ENCODE measurements around the gene ZBTB46. TPM values are rescaled to one million over a fixed set of nuclear protein-coding genes. Genes with fewer than 3 reads are reported as not detected.
A peak's percentile ranks its signal among the peaks of the same experiment; 100 is the strongest.

The ZBTB46 gene
- total and polyA plus RNA-seq, 2 experiments from 2014 or later: 2.0 to 4.0 TPM

DNA sequence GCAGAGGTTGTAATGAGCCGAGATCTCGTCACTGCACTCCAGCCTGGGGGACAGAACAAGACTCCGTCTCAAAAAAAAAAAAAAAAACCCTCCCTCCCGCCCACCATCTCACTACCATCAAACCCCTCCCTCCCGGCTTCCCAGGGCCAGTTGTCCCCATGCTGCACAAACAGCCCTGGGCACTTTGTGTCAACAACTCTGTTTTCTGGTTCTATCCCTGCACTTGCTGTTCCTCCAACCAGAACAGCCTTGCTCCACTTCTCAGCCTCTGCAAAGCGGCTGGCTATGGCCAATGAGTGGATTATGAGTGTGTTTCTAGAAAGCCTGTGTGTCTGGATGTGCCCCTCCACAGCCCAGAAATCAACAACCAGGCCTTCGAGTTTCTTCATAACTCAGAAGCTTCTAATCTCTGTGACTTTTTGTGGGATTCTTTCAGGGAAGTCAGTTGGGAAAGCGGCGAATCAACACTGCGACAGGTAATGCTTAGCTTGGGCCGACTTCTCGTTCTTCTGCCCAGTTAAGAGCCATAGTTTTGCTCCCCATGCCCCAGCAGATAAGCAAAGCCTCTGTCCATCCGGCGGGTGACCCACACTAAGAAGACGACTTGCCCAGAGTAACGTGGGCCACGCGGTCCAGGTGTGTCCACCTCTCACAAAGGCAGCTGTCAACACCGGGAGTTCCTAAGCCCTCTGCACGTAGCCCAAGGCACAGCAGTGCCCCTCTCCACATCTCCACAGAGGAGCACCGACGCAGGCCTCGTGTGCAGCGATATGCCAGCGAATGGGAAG lies 5.5 kb downstream of the ZBTB46 start:
- peaks cover 15% of the 10 kb centered on the region for H3K79me2 ChIP-seq
- no peak overlapping the region for H3K4me3 ChIP-seq
- DNase-seq (ENCODE audit: low spot score): no peak
- H3K4me1 ChIP-seq (ENCODE audit: insufficient read depth): no peaks in the 10 kb centered on the region
- no peak overlapping the region for H3K4me2 ChIP-seq
- no peaks in the 10 kb centered on the region for H4K20me1 ChIP-seq (ENCODE audit: insufficient read depth, poor library complexity, severe bottlenecking)
- H3K9me2 ChIP-seq (replicated peaks; ENCODE audit: insufficient read depth): no peaks in the 10 kb centered on the region
- H3K36me3 ChIP-seq (replicated peaks; ENCODE audit: insufficient read depth, low read depth): no peaks in the 10 kb centered on the region
- H3K27me3 ChIP-seq: peaks cover 17% of the 10 kb centered on the region
- WGBS (ENCODE audit: low lambda C conversion rate, missing lambda C conversion rate): 85% methylated on average over 21 of the region's 25 CpGs
- TF ChIP-seq CTCF (IDR thresholded peaks at IDR 0.05; ENCODE audit: poor library complexity) (no peak), EZH2 (IDR thresholded peaks at IDR 0.05; ENCODE audit: borderline replicate concordance) (no peak), EZH2phosphoT487 (IDR thresholded peaks at IDR 0.05; ENCODE audit: low read depth, severe bottlenecking, unreplicated experiment) (no peak)
- H2AFZ ChIP-seq: no peak overlapping the region
- no peaks in the 10 kb centered on the region for H3K9me3 ChIP-seq (ENCODE audit: low read depth)
- H3K27ac ChIP-seq: no peak overlapping the region

GRCh38 chr20:63823691-63824311 lies 7.3 kb downstream of the ZBTB46 start:
- Histone ChIP-seq H3K4me2 (peak overlapping the region; percentile 44), H3K79me2 (peaks cover 13% of the 10 kb centered on the region), H3K4me1 (ENCODE audit: insufficient read depth) (no peaks in the 10 kb centered on the region), H3K27me3 (peaks cover 5% of the 10 kb centered on the region), H3K36me3 (replicated peaks; ENCODE audit: insufficient read depth, low read depth) (no peaks in the 10 kb centered on the region), H3K4me3 (no peak overlapping the region), H3K9me3 (ENCODE audit: low read depth) (no peaks in the 10 kb centered on the region), H3K9me2 (replicated peaks; ENCODE audit: insufficient read depth) (no peaks in the 10 kb centered on the region), H3K27ac (no peak overlapping the region), H4K20me1 (ENCODE audit: insufficient read depth, poor library complexity, severe bottlenecking) (no peaks in the 10 kb centered on the region), H2AFZ (no peak overlapping the region)
- 49% methylated on average over 12 of the region's 12 CpGs for WGBS (ENCODE audit: low lambda C conversion rate, missing lambda C conversion rate)
- no peak for DNase-seq (ENCODE audit: low spot score)
- TF ChIP-seq EZH2 (IDR thresholded peaks at IDR 0.05; ENCODE audit: borderline replicate concordance) (no peak), CTCF (IDR thresholded peaks at IDR 0.05; ENCODE audit: poor library complexity) (no peak), EZH2phosphoT487 (IDR thresholded peaks at IDR 0.05; ENCODE audit: low read depth, severe bottlenecking, unreplicated experiment) (no peak)

DNA sequence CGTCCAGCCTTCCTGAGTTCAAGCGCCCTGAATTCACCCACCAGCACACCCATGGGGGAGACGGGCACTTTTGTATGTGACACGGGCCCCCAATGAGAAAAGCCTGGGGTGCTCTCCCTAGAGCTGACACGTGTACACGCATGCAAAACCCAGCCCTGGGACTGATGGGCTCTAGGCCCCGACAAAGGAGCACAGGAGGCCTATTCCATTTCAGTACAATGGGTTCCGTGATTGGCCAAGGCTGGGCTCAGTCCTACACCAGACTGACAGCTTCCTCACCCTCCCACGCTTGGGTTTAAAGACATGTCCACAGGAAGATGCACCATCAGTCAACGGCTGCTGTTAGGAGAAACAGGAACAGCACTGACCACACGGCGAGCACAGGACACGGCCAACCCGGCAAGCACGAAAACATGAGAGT lies 8.8 kb downstream of the ZBTB46 start:
- Histone ChIP-seq H3K79me2 (no peaks in the 10 kb centered on the region), H3K9me3 (ENCODE audit: low read depth) (no peaks in the 10 kb centered on the region), H4K20me1 (ENCODE audit: insufficient read depth, poor library complexity, severe bottlenecking) (no peaks in the 10 kb centered on the region), H3K9me2 (replicated peaks; ENCODE audit: insufficient read depth) (no peaks in the 10 kb centered on the region), H3K4me1 (ENCODE audit: insufficient read depth) (no peaks in the 10 kb centered on the region), H3K36me3 (replicated peaks; ENCODE audit: insufficient read depth, low read depth) (no peaks in the 10 kb centered on the region), H3K4me3 (no peak overlapping the region), H2AFZ (no peak overlapping the region), H3K27me3 (no peaks in the 10 kb centered on the region), H3K27ac (no peak overlapping the region), H3K4me2 (no peak overlapping the region)
- TF ChIP-seq EZH2 (IDR thresholded peaks at IDR 0.05; ENCODE audit: borderline replicate concordance) (no peak), CTCF (IDR thresholded peaks at IDR 0.05; ENCODE audit: poor library complexity) (no peak), EZH2phosphoT487 (IDR thresholded peaks at IDR 0.05; ENCODE audit: low read depth, severe bottlenecking, unreplicated experiment) (no peak)
- no peak for DNase-seq (ENCODE audit: low spot score)
- 92% methylated on average over 15 of the region's 15 CpGs for WGBS (ENCODE audit: low lambda C conversion rate, missing lambda C conversion rate)

Measured in hepatocyte (in vitro differentiated cells).